Measurements from ENCODE around the gene CXorf58.

GRCh38 chrX:23981711-23982110, 73.9 kb downstream of the CXorf58 start:
- TF ChIP-seq CTCF (conservative IDR thresholded peaks at IDR 0.05) (no peak), ZFX (IDR thresholded peaks at IDR 0.05) (no peak)
